Measurements from ENCODE around the gene LRG1.
"Not testable (repeated sequence)": the region's sequence is repeated elsewhere in the genome, so short reads cannot be mapped to it uniquely, and the experiment has no call there.

DNA sequence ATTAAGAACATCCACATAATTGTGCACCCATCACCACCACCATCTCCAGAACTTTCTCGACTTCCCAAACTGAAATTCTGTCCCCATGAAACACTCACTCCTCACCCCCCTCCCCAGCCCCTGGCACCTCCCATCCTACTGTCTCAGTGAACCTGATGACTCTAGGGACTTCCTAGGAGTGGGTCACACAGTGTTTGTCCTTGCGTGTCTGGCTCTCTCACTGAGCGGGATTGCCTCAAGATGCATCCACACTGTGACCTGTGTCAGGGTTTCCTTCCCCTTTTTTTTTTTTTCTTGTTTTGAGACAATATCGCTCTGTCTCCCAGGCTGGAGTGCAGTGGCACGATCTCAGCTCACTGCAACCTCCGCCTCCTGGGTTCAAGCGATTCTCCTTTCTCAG, 22.2 kb upstream of the LRG1 start:
- TF ChIP-seq, protein P1, sequence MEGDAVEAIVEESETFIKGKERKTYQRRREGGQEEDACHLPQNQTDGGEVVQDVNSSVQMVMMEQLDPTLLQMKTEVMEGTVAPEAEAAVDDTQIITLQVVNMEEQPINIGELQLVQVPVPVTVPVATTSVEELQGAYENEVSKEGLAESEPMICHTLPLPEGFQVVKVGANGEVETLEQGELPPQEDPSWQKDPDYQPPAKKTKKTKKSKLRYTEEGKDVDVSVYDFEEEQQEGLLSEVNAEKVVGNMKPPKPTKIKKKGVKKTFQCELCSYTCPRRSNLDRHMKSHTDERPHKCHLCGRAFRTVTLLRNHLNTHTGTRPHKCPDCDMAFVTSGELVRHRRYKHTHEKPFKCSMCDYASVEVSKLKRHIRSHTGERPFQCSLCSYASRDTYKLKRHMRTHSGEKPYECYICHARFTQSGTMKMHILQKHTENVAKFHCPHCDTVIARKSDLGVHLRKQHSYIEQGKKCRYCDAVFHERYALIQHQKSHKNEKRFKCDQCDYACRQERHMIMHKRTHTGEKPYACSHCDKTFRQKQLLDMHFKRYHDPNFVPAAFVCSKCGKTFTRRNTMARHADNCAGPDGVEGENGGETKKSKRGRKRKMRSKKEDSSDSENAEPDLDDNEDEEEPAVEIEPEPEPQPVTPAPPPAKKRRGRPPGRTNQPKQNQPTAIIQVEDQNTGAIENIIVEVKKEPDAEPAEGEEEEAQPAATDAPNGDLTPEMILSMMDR (IDR thresholded peaks at IDR 0.05), result not testable (repeated sequence)
- not testable (repeated sequence) for TF ChIP-seq FOSL2 (IDR thresholded peaks at IDR 0.05; ENCODE audit: borderline replicate concordance, low read depth); ELF1 (IDR thresholded peaks at IDR 0.05); RAD21 (IDR thresholded peaks at IDR 0.05; ENCODE audit: low read length); TEAD4 (IDR thresholded peaks at IDR 0.05; ENCODE audit: borderline replicate concordance, insufficient read depth); POLR2AphosphoS5 (IDR thresholded peaks at IDR 0.05; ENCODE audit: low read depth, low read length); GATA2 (CRISPR knock-in tag; IDR thresholded peaks at IDR 0.05); MXI1 (IDR thresholded peaks at IDR 0.05; ENCODE audit: low read depth, low read length); NFIC (IDR thresholded peaks at IDR 0.05; ENCODE audit: borderline replicate concordance); USF2 (IDR thresholded peaks at IDR 0.05; ENCODE audit: borderline replicate concordance, low read depth, low read length); EP300 (IDR thresholded peaks at IDR 0.05; ENCODE audit: borderline replicate concordance in 1 of 2, low read depth in 1 of 2, low read length in 1 of 2)

All from SK-N-SH (cell line).